Left renal pelvis (tissue), 4 donors: Measurements from ENCODE around the gene SCNN1A. TPM values are rescaled to one million over a fixed set of nuclear protein-coding genes. Genes with fewer than 3 reads are reported as not detected.

ENCODE experiments used
- DNase-seq, 4 donors: peaks; one replicate each; pipeline ENCODE4 v3.0.0-alpha.2; 2013; ENCODE audit warnings: low read depth in 4 of 4, low spot score in 3 of 4
- polyA plus RNA-seq, 4 donors: library from polyadenylated mRNA; unstranded; fragments of 120-200 nt; gene quantifications; one replicate each; pipeline ENCODE4 v1.2.1, GENCODE V29; 2013; ENCODE audit not compliant: insufficient read length in 4 of 4

Gene SCNN1A
- polyA plus RNA-seq, 4 donors = 12.6 to 77.8 (median 68.9) TPM

- DNase-seq = no peak
Measured at GRCh38 chr12:6301721-6302120, 73.6 kb downstream of the SCNN1A start.

- DNase-seq = no peak
Measured at GRCh38 chr12:6297170-6297569, 78.2 kb downstream of the SCNN1A start.

Other genes starting within 250 kb of the SCNN1A start
- gene CD9, start 175.2 kb downstream of the SCNN1A start, polyA plus RNA-seq = 100 to 1,000 TPM in 3 of 4 donors, 10 to 100 TPM in 1; 22.1 to 195 (median 183) TPM
- 1 to 10 TPM; 1.1 to 7.5 (median 4.7) TPM for gene PLEKHG6, start 64.9 kb downstream of the SCNN1A start, polyA plus RNA-seq
- 100 to 1,000 TPM in 2 of 4 donors, 10 to 100 TPM in 2; 82.1 to 173 (median 109) TPM for gene TNFRSF1A, start 33.5 kb downstream of the SCNN1A start, polyA plus RNA-seq
- 10 to 100 TPM; 56.2 to 71.2 (median 61.7) TPM for gene LTBR, start 8.6 kb upstream of the SCNN1A start, polyA plus RNA-seq
- 1 to 10 TPM in 3 of 4 donors, under 1 TPM in 1; 0.82 to 1.6 (median 1.2) TPM for gene CD27, start 69.4 kb upstream of the SCNN1A start, polyA plus RNA-seq
- 10 to 100 TPM; 11.4 to 23.1 (median 16.9) TPM for gene TAPBPL, start 76.5 kb upstream of the SCNN1A start, polyA plus RNA-seq
- 10 to 100 TPM; 10.1 to 11.9 (median 10.5) TPM for gene VAMP1, start 95.1 kb upstream of the SCNN1A start, polyA plus RNA-seq
- gene MRPL51, start 117.7 kb upstream of the SCNN1A start, polyA plus RNA-seq = 100 to 1,000 TPM; 143 to 185 (median 168) TPM
- gene NCAPD2, start 118.5 kb upstream of the SCNN1A start, polyA plus RNA-seq = 10 to 100 TPM; 52.6 to 63.6 (median 61.8) TPM
- gene GAPDH, start 159.0 kb upstream of the SCNN1A start, polyA plus RNA-seq = 1,000 to 10,000 TPM; 1,094 to 2,101 (median 1,851) TPM
- 10 to 100 TPM; 11.8 to 23.9 (median 17.7) TPM for gene IFFO1, start 180.5 kb upstream of the SCNN1A start, polyA plus RNA-seq
- gene NOP2, start 192.7 kb upstream of the SCNN1A start, polyA plus RNA-seq = 10 to 100 TPM; 19.7 to 36.1 (median 26.3) TPM
- 100 to 1,000 TPM; 176 to 296 (median 281) TPM for gene CHD4, start 231.8 kb upstream of the SCNN1A start, polyA plus RNA-seq